Calu3 (cell line): ENCODE results near the gene TRPV6. TPM values are rescaled to one million over a fixed set of nuclear protein-coding genes. Genes with fewer than 3 reads are reported as not detected.

Experiments
- BruUV-seq: library from RNA; stranded (reverse); fragments of 400-500 nt; replicated peaks from 2 replicates; lab custom pipeline; 2021; lab: Mats Ljungman, UMichigan
- CTCF ChIA-PET: fragments of 300-600 bp; sonication (Branson Sonifier 250); formaldehyde crosslinking; loops from one replicate; lab custom pipeline; 2022; ENCODE audit warnings: antibody characterized with exemption; lab: Charles Lee
- DNase-seq: peaks from one replicate; pipeline ENCODE4 v3.0.0; 2022
- H3K27ac Mint-ChIP-seq: one replicate; pipeline ENCODE4 v1.8.0; 2022; ENCODE audit warnings: mixed read lengths; ENCODE audit not compliant: unreplicated experiment
- H3K27me3 Mint-ChIP-seq: one replicate; pipeline ENCODE4 v1.8.0; 2022; ENCODE audit warnings: mixed read lengths; ENCODE audit not compliant: unreplicated experiment
- H3K36me3 Mint-ChIP-seq: one replicate; pipeline ENCODE4 v1.8.0; 2022; ENCODE audit warnings: mild to moderate bottlenecking, moderate library complexity, mixed read lengths; ENCODE audit not compliant: insufficient read depth, unreplicated experiment
- H3K4me1 Mint-ChIP-seq: one replicate; pipeline ENCODE4 v1.8.0; 2022; ENCODE audit warnings: mild to moderate bottlenecking, low read depth, mixed read lengths; ENCODE audit not compliant: unreplicated experiment
- H3K4me3 Mint-ChIP-seq: one replicate; pipeline ENCODE4 v1.8.0; 2022; ENCODE audit warnings: mild to moderate bottlenecking, low read depth, moderate library complexity, mixed read lengths; ENCODE audit not compliant: unreplicated experiment
- H3K9me3 Mint-ChIP-seq: one replicate; pipeline ENCODE4 v1.8.0; 2022; ENCODE audit warnings: low read depth, mixed read lengths; ENCODE audit not compliant: unreplicated experiment
- intact Hi-C: fragments of 100-400 bp; cut with micrococcal nuclease; formaldehyde crosslinking; loops from one replicate; pipeline ENCODE4 v1.10.0; 2022; ENCODE audit not compliant: unreplicated experiment
- total RNA-seq: library from RNA; stranded (reverse); gene quantifications from 2 replicates; pipeline ENCODE4 v1.2.3, GENCODE V29; 2022
- TF ChIP-seq, protein P1 (sequence below): fragments of 200-600 bp; IDR thresholded peaks from one replicate; pipeline ENCODE4 v1.8.0; 2022; ENCODE audit warnings: antibody characterized with exemption; ENCODE audit not compliant: unreplicated experiment

The TRPV6 gene
- total RNA-seq, 1 experiment from 2014 or later = 1.7 TPM

DNA sequence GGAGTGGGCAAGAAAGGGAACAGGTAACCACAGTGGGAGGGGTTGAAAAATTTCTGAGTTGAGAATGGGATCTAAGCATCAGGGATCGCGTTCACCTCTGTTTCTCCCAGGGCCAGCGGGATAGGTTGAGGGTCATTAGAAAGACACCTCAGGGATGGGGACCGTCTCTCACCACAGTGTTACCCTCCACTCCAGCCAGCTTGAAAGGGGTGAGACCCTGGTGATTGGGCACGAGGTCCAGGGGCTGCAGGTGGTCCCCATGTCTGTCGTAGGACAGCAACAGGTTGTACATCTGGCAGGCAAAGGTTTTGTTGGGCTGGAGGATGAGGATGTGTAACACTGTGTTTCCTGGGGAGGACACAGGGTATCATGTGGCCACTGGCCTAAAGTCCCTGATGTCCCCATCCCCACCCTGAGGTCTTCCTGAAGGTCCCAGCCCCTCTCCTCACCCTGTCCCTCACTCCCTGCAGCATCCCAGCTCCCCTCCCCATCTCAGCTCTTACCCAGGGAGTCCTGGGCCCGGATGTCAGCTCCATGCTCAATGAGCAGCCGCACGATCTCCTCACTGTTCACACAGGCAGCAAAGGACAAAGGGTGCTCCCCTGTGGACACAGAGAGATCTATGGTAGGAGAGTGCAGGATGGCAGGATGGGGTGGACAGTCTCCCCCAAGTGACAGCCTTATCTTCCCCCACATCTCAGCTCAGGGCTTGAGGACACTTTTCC lies 9.1 kb downstream of the TRPV6 start:
- DNase-seq = no peak
- intact Hi-C loops = no loop called here
- no TSS peak for BruUV-seq
- no peaks in the 10 kb centered on the region for H3K36me3 Mint-ChIP-seq
- no peak overlapping the region for H3K4me3 Mint-ChIP-seq
- no peak overlapping the region for H3K27ac Mint-ChIP-seq
- TF ChIP-seq, protein P1, sequence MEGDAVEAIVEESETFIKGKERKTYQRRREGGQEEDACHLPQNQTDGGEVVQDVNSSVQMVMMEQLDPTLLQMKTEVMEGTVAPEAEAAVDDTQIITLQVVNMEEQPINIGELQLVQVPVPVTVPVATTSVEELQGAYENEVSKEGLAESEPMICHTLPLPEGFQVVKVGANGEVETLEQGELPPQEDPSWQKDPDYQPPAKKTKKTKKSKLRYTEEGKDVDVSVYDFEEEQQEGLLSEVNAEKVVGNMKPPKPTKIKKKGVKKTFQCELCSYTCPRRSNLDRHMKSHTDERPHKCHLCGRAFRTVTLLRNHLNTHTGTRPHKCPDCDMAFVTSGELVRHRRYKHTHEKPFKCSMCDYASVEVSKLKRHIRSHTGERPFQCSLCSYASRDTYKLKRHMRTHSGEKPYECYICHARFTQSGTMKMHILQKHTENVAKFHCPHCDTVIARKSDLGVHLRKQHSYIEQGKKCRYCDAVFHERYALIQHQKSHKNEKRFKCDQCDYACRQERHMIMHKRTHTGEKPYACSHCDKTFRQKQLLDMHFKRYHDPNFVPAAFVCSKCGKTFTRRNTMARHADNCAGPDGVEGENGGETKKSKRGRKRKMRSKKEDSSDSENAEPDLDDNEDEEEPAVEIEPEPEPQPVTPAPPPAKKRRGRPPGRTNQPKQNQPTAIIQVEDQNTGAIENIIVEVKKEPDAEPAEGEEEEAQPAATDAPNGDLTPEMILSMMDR = no peak
- peaks cover 7% of the 10 kb centered on the region for H3K4me1 Mint-ChIP-seq
- CTCF ChIA-PET = no interaction called here
- H3K9me3 Mint-ChIP-seq = no peaks in the 10 kb centered on the region
- H3K27me3 Mint-ChIP-seq = peaks cover 77% of the 10 kb centered on the region

GRCh38 chr7:142875456-142875855 lies 10.1 kb downstream of the TRPV6 start:
- Mint-ChIP-seq H3K36me3 (no peaks in the 10 kb centered on the region), H3K4me1 (no peaks in the 10 kb centered on the region), H3K9me3 (no peaks in the 10 kb centered on the region), H3K27me3 (peaks cover 73% of the 10 kb centered on the region), H3K4me3 (no peak overlapping the region), H3K27ac (no peak overlapping the region)
- CTCF ChIA-PET = interaction anchor here (0.7 kb wide), 1 partner anchor 86 kb away, joined by 5 read pairs; no protein-coding TSS in a partner anchor
- intact Hi-C loops = no loop called here
- DNase-seq = no peak
- BruUV-seq = no TSS peak
- TF ChIP-seq, protein P1 = no peak

GRCh38 chr7:142874837-142875236 lies 10.7 kb downstream of the TRPV6 start:
- CTCF ChIA-PET = interaction anchor here (0.7 kb wide), 1 partner anchor 86 kb away, joined by 5 read pairs; no protein-coding TSS in a partner anchor
- Mint-ChIP-seq H3K4me1 (no peaks in the 10 kb centered on the region), H3K27ac (no peak overlapping the region), H3K27me3 (peaks cover 69% of the 10 kb centered on the region), H3K9me3 (no peaks in the 10 kb centered on the region), H3K4me3 (no peak overlapping the region), H3K36me3 (no peaks in the 10 kb centered on the region)
- no TSS peak for BruUV-seq
- TF ChIP-seq, protein P1 = no peak
- DNase-seq = no peak
- intact Hi-C loops = no loop called here

DNA sequence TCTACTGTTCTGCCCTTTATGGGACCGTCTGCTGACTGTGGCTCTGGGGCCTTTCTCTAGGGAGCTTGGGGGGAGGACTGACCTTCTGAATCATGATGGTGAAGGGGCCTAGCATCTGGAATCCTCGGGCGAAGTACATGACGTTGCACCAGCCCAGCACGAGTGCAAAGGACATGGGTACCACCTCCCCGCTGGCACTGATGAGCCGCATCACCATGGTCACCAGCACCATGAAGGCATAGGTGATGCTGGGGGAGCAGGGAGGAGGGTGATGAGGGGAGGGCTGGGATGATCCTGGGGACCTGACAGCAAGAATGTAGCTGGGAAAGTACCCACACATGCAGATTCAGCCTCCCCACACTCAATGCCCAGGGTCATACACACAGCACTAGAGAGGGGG lies 11.1 kb downstream of the TRPV6 start:
- Mint-ChIP-seq H3K27ac (no peak overlapping the region), H3K36me3 (no peaks in the 10 kb centered on the region)

More for the DNA sequence above, 11.1 kb downstream of the TRPV6 start:
- CTCF ChIA-PET = no interaction called here
- no TSS peak for BruUV-seq
- no peak overlapping the region for H3K4me3 Mint-ChIP-seq
- no peak for DNase-seq
- H3K9me3 Mint-ChIP-seq = no peaks in the 10 kb centered on the region
- intact Hi-C loops = no loop called here
- TF ChIP-seq, protein P1 = no peak
- H3K4me1 Mint-ChIP-seq = no peaks in the 10 kb centered on the region
- H3K27me3 Mint-ChIP-seq = peaks cover 69% of the 10 kb centered on the region
